RWPE2 (cell line): ENCODE data around the gene DSCAM.
A peak's percentile ranks its signal among the peaks of the same experiment; 100 is the strongest.

ENCODE experiments used
- ATAC-seq: fragments of 200-7000 bp; cut with Tn5 transposase; 3 replicates; pipeline ENCODE4 v1.9.1; 2021; ENCODE audit warnings: low read depth
- DNase-seq: peaks from one replicate; pipeline ENCODE4 v3.0.0-alpha.2; 2020; ENCODE audit warnings: low spot score
- H3K27ac ChIP-seq: fragments of 450-650 bp; 2 replicates; pipeline ENCODE4 v1.5.1; 2017; ENCODE audit warnings: mild to moderate bottlenecking; ENCODE audit not compliant: poor library complexity, severe bottlenecking
- H3K27me3 ChIP-seq: fragments of 250-450 bp; sonication (Bioruptor Pico); 2 replicates; pipeline ENCODE4 v1.5.1; 2021; ENCODE audit warnings: mild to moderate bottlenecking, moderate library complexity; ENCODE audit not compliant: insufficient read depth, poor library complexity, severe bottlenecking
- H3K36me3 ChIP-seq: fragments of 250-450 bp; sonication (Bioruptor Pico); 2 replicates; pipeline ENCODE4 v1.5.1; 2020; ENCODE audit warnings: low read depth, mild to moderate bottlenecking, moderate library complexity
- H3K4me1 ChIP-seq: fragments of 250-450 bp; sonication (Bioruptor Pico); 2 replicates; pipeline ENCODE4 v1.5.1; 2021; ENCODE audit warnings: mild to moderate bottlenecking, moderate library complexity; ENCODE audit not compliant: insufficient read depth, poor library complexity, severe bottlenecking
- H3K4me3 ChIP-seq: fragments of 250-450 bp; sonication (Bioruptor Pico); 2 replicates; pipeline ENCODE4 v1.5.1; 2021; ENCODE audit warnings: mild to moderate bottlenecking, moderate library complexity; ENCODE audit not compliant: severe bottlenecking
- H3K9me3 ChIP-seq: fragments of 250-450 bp; sonication (Bioruptor Pico); 2 replicates; pipeline ENCODE4 v1.5.1; 2021; ENCODE audit warnings: mild to moderate bottlenecking, moderate library complexity; ENCODE audit not compliant: severe bottlenecking
- CTCF ChIP-seq: fragments of 450-650 bp; IDR thresholded peaks from one replicate; pipeline ENCODE4 v1.5.1; 2017; ENCODE audit warnings: mild to moderate bottlenecking, moderate library complexity; ENCODE audit not compliant: poor library complexity, severe bottlenecking

Gene DSCAM

GRCh38 chr21:40882192-40882915 lies 35.4 kb upstream of the DSCAM start:
- H3K9me3 ChIP-seq, result no peaks in the 10 kb centered on the region
- TF ChIP-seq CTCF, result no peak
- ATAC-seq (0 out of 3 replicates have a peak, but pooled peaks have one; percentile 44), DNase-seq (no peak)
- H3K4me1 ChIP-seq, result peaks cover 13% of the 10 kb centered on the region
- no peaks in the 10 kb centered on the region for H3K36me3 ChIP-seq
- no peak overlapping the region for H3K4me3 ChIP-seq
- no peaks in the 10 kb centered on the region for H3K27me3 ChIP-seq
- H3K27ac ChIP-seq, result no peak overlapping the region

- DNase-seq, result no peak
- Histone ChIP-seq H3K27me3 (no peaks in the 10 kb centered on the region), H3K27ac (no peak overlapping the region), H3K4me1 (peaks cover 7% of the 10 kb centered on the region), H3K9me3 (no peaks in the 10 kb centered on the region), H3K4me3 (no peak overlapping the region), H3K36me3 (no peaks in the 10 kb centered on the region)
- ATAC-seq, result no peak
- TF ChIP-seq CTCF, result no peak
Observed at GRCh38 chr21:40881767-40882166, 34.8 kb upstream of the DSCAM start.

GRCh38 chr21:40871099-40871498 lies 24.1 kb upstream of the DSCAM start:
- H3K36me3 ChIP-seq, result no peaks in the 10 kb centered on the region
- H3K4me3 ChIP-seq, result no peak overlapping the region
- no peaks in the 10 kb centered on the region for H3K27me3 ChIP-seq
- H3K4me1 ChIP-seq, result no peaks in the 10 kb centered on the region
- peaks cover 2% of the 10 kb centered on the region for H3K9me3 ChIP-seq
- no peak for DNase-seq
- ATAC-seq, result no peak
- no peak for TF ChIP-seq CTCF
- no peak overlapping the region for H3K27ac ChIP-seq

- Histone ChIP-seq H3K36me3 (no peaks in the 10 kb centered on the region), H3K27me3 (no peaks in the 10 kb centered on the region), H3K27ac (no peak overlapping the region), H3K9me3 (no peaks in the 10 kb centered on the region), H3K4me3 (no peak overlapping the region), H3K4me1 (no peaks in the 10 kb centered on the region)
- TF ChIP-seq CTCF, result no peak
- no peak for ATAC-seq
- no peak for DNase-seq
Observed at GRCh38 chr21:40863839-40864238, 16.9 kb upstream of the DSCAM start.

GRCh38 chr21:40858517-40858916 lies 11.6 kb upstream of the DSCAM start:
- no peaks in the 10 kb centered on the region for H3K4me1 ChIP-seq
- no peak for ATAC-seq
- no peak for TF ChIP-seq CTCF
- H3K27ac ChIP-seq, result no peak overlapping the region
- no peaks in the 10 kb centered on the region for H3K9me3 ChIP-seq
- no peaks in the 10 kb centered on the region for H3K27me3 ChIP-seq
- no peak overlapping the region for H3K4me3 ChIP-seq
- no peak for DNase-seq
- no peaks in the 10 kb centered on the region for H3K36me3 ChIP-seq
